Measurements from ENCODE around the gene GNB5. TPM values are rescaled to one million over a fixed set of nuclear protein-coding genes. Genes with fewer than 3 reads are reported as not detected.

GNB5 gene
- total and polyA plus RNA-seq, 2 of the 13 experiments (the other 11 are each of a cell fraction or from before 2014, with no cell fraction given): 13.7 to 14.4 TPM

GRCh38 chr15:52115598-52116427, 75.4 kb downstream of the GNB5 start (continued):
- no peak for TF ChIP-seq ZEB1 (IDR thresholded peaks at IDR 0.05; ENCODE audit: insufficient replicate concordance, low read depth)
- peak; percentile 67; the same call in 1 of the 2 replicates for TF ChIP-seq ARID3A (IDR thresholded peaks at IDR 0.05; ENCODE audit: low read depth, low read length)
- no peak for TF ChIP-seq JARID2 (CRISPR knock-in tag; IDR thresholded peaks at IDR 0.05; ENCODE audit: insufficient replicate concordance)
- TF ChIP-seq SALL2 (CRISPR knock-in tag; IDR thresholded peaks at IDR 0.05): no peak
- TF ChIP-seq RBM22 (optimal IDR thresholded peaks at IDR 0.05; ENCODE audit: low read length): no peak
- no peak for TF ChIP-seq MATR3 (CRISPR knock-in tag; IDR thresholded peaks at IDR 0.05)
- TF ChIP-seq THYN1 (CRISPR knock-in tag; IDR thresholded peaks at IDR 0.05; ENCODE audit: borderline replicate concordance, low read depth): no peak
- peak; percentile 77; the same call in 1 of the 2 replicates for TF ChIP-seq HMG20A (CRISPR knock-in tag; IDR thresholded peaks at IDR 0.05; ENCODE audit: borderline replicate concordance)
- TF ChIP-seq RFXANK (CRISPR knock-in tag; IDR thresholded peaks at IDR 0.05): no peak; the same call in none of the 2 replicates
- no peak for TF ChIP-seq SIN3B (IDR thresholded peaks at IDR 0.05; ENCODE audit: low read length)
- TF ChIP-seq ZNF598 (CRISPR knock-in tag; IDR thresholded peaks at IDR 0.05; ENCODE audit: borderline replicate concordance): no peak
- peak; percentile 61; the same call in 1 of the 2 replicates for TF ChIP-seq KMT2B (CRISPR knock-in tag; IDR thresholded peaks at IDR 0.05)
- TF ChIP-seq SIN3A (IDR thresholded peaks at IDR 0.05; ENCODE audit: borderline replicate concordance, low read depth, low read length): no peak
- no peak for TF ChIP-seq HNRNPLL (IDR thresholded peaks at IDR 0.05; ENCODE audit: low read depth, low read length, poor library complexity, severe bottlenecking)
- TF ChIP-seq ZNF615 (CRISPR knock-in tag; IDR thresholded peaks at IDR 0.05; ENCODE audit: borderline replicate concordance): no peak
- TF ChIP-seq ISL2 (CRISPR knock-in tag; IDR thresholded peaks at IDR 0.05): 0 out of 2 replicates have a peak, but pooled peaks have one; percentile 36
- no peak for TF ChIP-seq ZNF556 (CRISPR knock-in tag; IDR thresholded peaks at IDR 0.05; ENCODE audit: borderline replicate concordance)
- no peak; the same call in 1 of the 2 replicates for TF ChIP-seq ZNF414 (CRISPR knock-in tag; IDR thresholded peaks at IDR 0.05)
- TF ChIP-seq GABPB1 (CRISPR knock-in tag; IDR thresholded peaks at IDR 0.05): peak; percentile 18; the same call in 1 of the 2 replicates
- TF ChIP-seq ZNF629 (CRISPR knock-in tag; conservative IDR thresholded peaks at IDR 0.05): no peak
- TF ChIP-seq JUNB (CRISPR knock-in tag; IDR thresholded peaks at IDR 0.05; ENCODE audit: borderline replicate concordance): no peak
- no peak for TF ChIP-seq PAX8 (CRISPR knock-in tag; IDR thresholded peaks at IDR 0.05; ENCODE audit: borderline replicate concordance)
- no peak for TF ChIP-seq GTF2F1 (IDR thresholded peaks at IDR 0.05; ENCODE audit: low read length)
- peak; percentile 85 for TF ChIP-seq FOXK1 (CRISPR knock-in tag; IDR thresholded peaks at IDR 0.05; ENCODE audit: borderline replicate concordance, low read depth)

Data from HepG2 (cell line).